B cell (primary cell): ENCODE measurements around the gene ZNF718. TPM values are rescaled to one million over a fixed set of nuclear protein-coding genes. Genes with fewer than 3 reads are reported as not detected.
"Not testable (repeated sequence)": the region's sequence is repeated elsewhere in the genome, so short reads cannot be mapped to it uniquely, and the experiment has no call there.

Source experiments
- ATAC-seq: fragments of 200-7000 bp; cut with Tn5 transposase; one replicate; pipeline ENCODE4 v1.10.0; 2021; ENCODE audit warnings: low read depth, mild to moderate bottlenecking, moderate number of reproducible peaks, moderate library complexity
- CTCF ChIA-PET: fragments of 350-600 bp; sonication (Branson Sonifier 250); formaldehyde crosslinking; loops from one replicate; lab custom pipeline; 2021; ENCODE audit warnings: antibody characterized with exemption, inconsistent platforms; lab: Charles Lee
- POLR2A ChIA-PET: fragments of 350-600 bp; sonication (Branson Sonifier 250); formaldehyde crosslinking; loops from one replicate; lab custom pipeline; 2021; ENCODE audit warnings: antibody characterized with exemption; lab: Charles Lee
- DNase-seq: peaks from one replicate; pipeline ENCODE4 v3.0.0; 2013
- H2AFZ ChIP-seq: 2 replicates; pipeline ENCODE4 v1.6.1; 2012; ENCODE audit warnings: mild to moderate bottlenecking, low read depth, low read length; ENCODE audit not compliant: insufficient read depth, poor library complexity, severe bottlenecking
- H3K27ac ChIP-seq, 2 donors: 1 replicate in 1 of 2; 2 replicates in 1 of 2; pipeline ENCODE4 v1.5.1; 2012 to 2013; ENCODE audit warnings: low read length in 2 of 2, mild to moderate bottlenecking in 2 of 2, moderate library complexity in 1 of 2
- H3K27me3 ChIP-seq, 4 experiments: fragments of 200-600 bp in 1 of 4; sonication (generic) in 1 of 4; replicated peaks in 1 of 4; 1 replicate in 2 of 4; 2 replicates in 2 of 4; pipeline versions ENCODE4 v1.6.1 to v1.7.0; 2013 to 2016; ENCODE audit warnings: low read length in 3 of 4, mild to moderate bottlenecking in 2 of 4, mixed read lengths in 1 of 4, moderate library complexity in 1 of 4; ENCODE audit not compliant: insufficient read depth in 4 of 4, control insufficient read depth in 3 of 4; ENCODE audit errors: control extremely low read depth in 1 of 4
- H3K36me3 ChIP-seq, 2 experiments: replicated peaks in 1 of 2; 1 replicate in 1 of 2; 2 replicates in 1 of 2; pipeline versions ENCODE4 v1.6.1 to v1.7.1; 2013; ENCODE audit warnings: low read length in 1 of 2; ENCODE audit not compliant: insufficient read depth in 2 of 2, control insufficient read depth in 1 of 2; ENCODE audit errors: control extremely low read depth in 1 of 2, extremely low read depth in 1 of 2
- H3K4me1 ChIP-seq, 2 donors: fragments of 200-600 bp in 1 of 2; sonication (generic) in 1 of 2; 1 replicate in 1 of 2; 2 replicates in 1 of 2; pipeline versions ENCODE4 v1.5.1 to v1.6.1; 2013 to 2017; ENCODE audit warnings: low read length in 2 of 2; ENCODE audit not compliant: control insufficient read depth in 2 of 2, insufficient read depth in 2 of 2
- H3K4me2 ChIP-seq: replicated peaks from 2 replicates; pipeline ENCODE3; 2012; ENCODE audit warnings: mild to moderate bottlenecking, low read depth, low read length; ENCODE audit not compliant: poor library complexity, severe bottlenecking
- H3K4me3 ChIP-seq, 5 experiments: fragments of 200-600 bp in 1 of 5; sonication (generic) in 1 of 5; 1 replicate in 3 of 5; 2 replicates in 2 of 5; pipeline versions ENCODE4 v1.5.1 to v1.7.0; 2011 to 2016; ENCODE audit warnings: low read length in 4 of 5, mild to moderate bottlenecking in 4 of 5, low read depth in 2 of 5, control low read depth in 1 of 5, moderate library complexity in 1 of 5; ENCODE audit not compliant: insufficient read depth in 1 of 5; ENCODE audit errors: control extremely low read depth in 1 of 5, extremely low read depth in 1 of 5
- H3K79me2 ChIP-seq: fragments of 200-600 bp; sonication (generic); one replicate; pipeline ENCODE4 v1.6.0; 2016; ENCODE audit warnings: low read length; ENCODE audit not compliant: control insufficient read depth, insufficient read depth
- H3K9ac ChIP-seq: fragments of 200-600 bp; sonication (generic); 2 replicates; pipeline ENCODE4 v1.6.1; 2017; ENCODE audit warnings: mild to moderate bottlenecking, low read length, moderate library complexity
- H3K9me3 ChIP-seq, 3 donors: one replicate each; pipeline versions ENCODE4 v1.6.1 to v1.7.1; 2013; ENCODE audit warnings: low read length in 2 of 3; ENCODE audit not compliant: control insufficient read depth in 2 of 3, insufficient read depth in 1 of 3; ENCODE audit errors: control extremely low read depth in 1 of 3
- H4K20me1 ChIP-seq: 2 replicates; pipeline ENCODE4 v1.6.0; 2012; ENCODE audit warnings: mild to moderate bottlenecking, low read length; ENCODE audit not compliant: insufficient read depth, control insufficient read depth, poor library complexity, severe bottlenecking
- H3K27ac Mint-ChIP-seq: one replicate; pipeline ENCODE4 v1.8.0; 2021; ENCODE audit warnings: mixed read lengths
- H3K27me3 Mint-ChIP-seq: one replicate; pipeline ENCODE4 v1.8.0; 2021; ENCODE audit warnings: mixed read lengths
- H3K4me1 Mint-ChIP-seq: one replicate; pipeline ENCODE4 v1.8.0; 2021; ENCODE audit warnings: mixed read lengths
- H3K4me3 Mint-ChIP-seq: one replicate; pipeline ENCODE4 v1.8.0; 2021; ENCODE audit warnings: mixed read lengths
- H3K9me3 Mint-ChIP-seq: one replicate; pipeline ENCODE4 v1.8.0; 2022; ENCODE audit warnings: mixed read lengths; ENCODE audit not compliant: insufficient read depth
- EZH2 ChIP-seq: IDR thresholded peaks from 2 replicates; pipeline ENCODE4 v1.6.1; 2012; ENCODE audit warnings: borderline replicate concordance, low read depth, mild to moderate bottlenecking, moderate library complexity, low read length; ENCODE audit not compliant: insufficient read depth, poor library complexity, severe bottlenecking
- WGBS: methylation state at CpG from one replicate; pipeline ENCODE4 v1.1.5; 2013; ENCODE audit warnings: missing lambda C conversion rate; ENCODE audit not compliant: insufficient coverage; 5-methylcytosine and 5-hydroxymethylcytosine counted together
- intact Hi-C: fragments of 100-400 bp; cut with micrococcal nuclease; formaldehyde crosslinking; loops from one replicate; pipeline ENCODE4 v1.10.0; 2022
- polyA plus RNA-seq: library from polyadenylated mRNA; depleted of rRNA; stranded (reverse); fragments of >200 nt; gene quantifications from 2 replicates; pipeline ENCODE4 v1.2.3, GENCODE V29; 2012
- total RNA-seq, 2 donors: library from RNA; stranded (reverse); fragments of 120-200 nt in 1 of 2; gene quantifications; 1 replicate in 1 of 2; 2 replicates in 1 of 2; pipeline versions ENCODE4 v1.2.3 to v1.2.4, GENCODE V29; 2013 to 2022
- TF ChIP-seq, protein P1 (sequence below): fragments of 200-600 bp; IDR thresholded peaks from one replicate; pipeline ENCODE4 v1.8.0; 2022; ENCODE audit warnings: antibody characterized with exemption, mild to moderate bottlenecking

Gene ZNF718
- total and polyA plus RNA-seq, 2 donors (not counting 1 experiment from before 2014, with no cell fraction given), result 5.3 to 18.0 TPM

DNA sequence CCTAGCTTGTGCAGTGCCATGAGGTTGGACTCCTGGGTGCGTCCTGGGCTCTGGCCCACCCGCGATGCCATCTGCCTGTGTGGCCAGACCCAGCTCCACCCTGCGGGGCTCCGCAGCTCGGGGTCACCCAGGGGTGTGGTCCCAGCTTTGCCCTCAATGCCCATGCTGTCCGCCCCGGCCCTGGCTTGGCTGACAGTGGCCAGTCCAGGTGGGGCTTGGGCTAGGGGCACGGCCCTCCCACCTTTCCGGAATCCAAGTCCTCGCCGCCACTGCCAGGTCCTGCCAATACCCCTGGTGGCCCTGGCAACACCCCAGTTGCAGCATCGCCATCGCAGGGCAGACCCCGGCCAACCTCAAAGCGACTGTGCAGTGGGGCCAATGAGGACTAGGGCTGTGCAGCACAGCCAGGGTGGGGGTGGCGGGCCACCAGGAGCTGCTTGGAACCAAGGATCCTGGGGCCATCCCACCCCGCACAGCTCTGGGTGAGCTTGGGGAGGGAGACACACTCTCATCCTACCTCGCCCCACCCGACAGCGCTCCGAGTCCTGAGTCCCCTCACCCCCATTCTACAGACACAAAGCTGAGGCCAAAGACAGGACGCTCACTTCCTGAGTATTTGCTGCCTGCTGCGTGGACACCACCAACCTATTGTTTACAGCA lies 80.9 kb downstream of the ZNF718 start:
- 95% methylated on average over 24 of the region's 24 CpGs for WGBS
- Histone ChIP-seq H3K4me3 (peak overlapping the region in 2 of 5 experiments; percentile 18 to 24), H3K4me1 (no peaks in the 10 kb centered on the region), H3K79me2 (no peaks in the 10 kb centered on the region), H4K20me1 (no peaks in the 10 kb centered on the region), H3K27me3 (no peaks in the 10 kb centered on the region), H3K27ac (no peak overlapping the region), H2AFZ (no peak overlapping the region), H3K9ac (no peak overlapping the region), H3K9me3 (peaks cover 7 to 64% (median 60%) of the 10 kb centered on the region in 3 donors), H3K4me2 (no peak overlapping the region), H3K36me3 (peaks cover 0 to 1% of the 10 kb centered on the region in 2 experiments)
- H3K27me3 Mint-ChIP-seq, result no peaks in the 10 kb centered on the region
- peaks cover 4% of the 10 kb centered on the region for H3K4me1 Mint-ChIP-seq
- intact Hi-C loops, result no loop called here
- ChIA-PET CTCF (no interaction called here), POLR2A (no interaction called here)
- DNase-seq (no peak), ATAC-seq (no peak)
- no peak overlapping the region for H3K4me3 Mint-ChIP-seq
- TF ChIP-seq EZH2, result no peak
- TF ChIP-seq, protein P1, sequence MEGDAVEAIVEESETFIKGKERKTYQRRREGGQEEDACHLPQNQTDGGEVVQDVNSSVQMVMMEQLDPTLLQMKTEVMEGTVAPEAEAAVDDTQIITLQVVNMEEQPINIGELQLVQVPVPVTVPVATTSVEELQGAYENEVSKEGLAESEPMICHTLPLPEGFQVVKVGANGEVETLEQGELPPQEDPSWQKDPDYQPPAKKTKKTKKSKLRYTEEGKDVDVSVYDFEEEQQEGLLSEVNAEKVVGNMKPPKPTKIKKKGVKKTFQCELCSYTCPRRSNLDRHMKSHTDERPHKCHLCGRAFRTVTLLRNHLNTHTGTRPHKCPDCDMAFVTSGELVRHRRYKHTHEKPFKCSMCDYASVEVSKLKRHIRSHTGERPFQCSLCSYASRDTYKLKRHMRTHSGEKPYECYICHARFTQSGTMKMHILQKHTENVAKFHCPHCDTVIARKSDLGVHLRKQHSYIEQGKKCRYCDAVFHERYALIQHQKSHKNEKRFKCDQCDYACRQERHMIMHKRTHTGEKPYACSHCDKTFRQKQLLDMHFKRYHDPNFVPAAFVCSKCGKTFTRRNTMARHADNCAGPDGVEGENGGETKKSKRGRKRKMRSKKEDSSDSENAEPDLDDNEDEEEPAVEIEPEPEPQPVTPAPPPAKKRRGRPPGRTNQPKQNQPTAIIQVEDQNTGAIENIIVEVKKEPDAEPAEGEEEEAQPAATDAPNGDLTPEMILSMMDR, result no peak
- peaks cover 31% of the 10 kb centered on the region for H3K9me3 Mint-ChIP-seq
- H3K27ac Mint-ChIP-seq, result no peak overlapping the region

DNA sequence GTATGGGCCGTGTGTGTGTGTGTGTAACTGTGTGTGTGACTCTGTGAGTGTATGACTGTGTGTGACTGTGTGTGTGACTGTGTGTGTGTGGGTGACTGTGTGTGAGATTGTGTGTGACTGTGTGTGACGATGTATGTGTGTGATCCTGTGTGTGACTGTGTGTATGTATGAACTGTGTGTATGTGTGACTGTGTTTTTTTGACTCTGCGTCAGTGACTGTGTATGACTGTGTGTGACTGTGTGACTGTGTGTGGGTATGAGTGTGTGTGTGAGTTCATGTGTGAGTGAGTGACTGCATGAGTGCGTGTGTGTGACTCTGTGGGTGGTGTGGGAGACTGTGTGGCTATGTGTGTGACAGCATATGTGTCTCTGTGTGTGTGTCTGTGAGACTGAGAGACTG lies 81.8 kb downstream of the ZNF718 start:
- DNase-seq (no peak), ATAC-seq (no peak)
- ChIA-PET POLR2A (no interaction called here), CTCF (no interaction called here)
- Histone ChIP-seq H3K27me3 (no peaks in the 10 kb centered on the region), H3K4me2 (no peak overlapping the region), H3K9ac (no peak overlapping the region), H3K4me3 (no peak overlapping the region), H3K79me2 (no peaks in the 10 kb centered on the region), H3K4me1 (peaks cover 2 to 3% of the 10 kb centered on the region in 2 donors), H3K9me3 (peaks cover 4 to 66% (median 65%) of the 10 kb centered on the region in 3 donors), H3K27ac (no peak overlapping the region), H3K36me3 (peaks cover 0 to 1% of the 10 kb centered on the region in 2 experiments), H4K20me1 (no peaks in the 10 kb centered on the region), H2AFZ (no peak overlapping the region)
- H3K4me1 Mint-ChIP-seq, result peaks cover 10% of the 10 kb centered on the region
- peaks cover 31% of the 10 kb centered on the region for H3K9me3 Mint-ChIP-seq
- H3K4me3 Mint-ChIP-seq, result no peak overlapping the region
- TF ChIP-seq EZH2, result no peak
- TF ChIP-seq, protein P1, result no peak
- H3K27ac Mint-ChIP-seq, result no peak overlapping the region
- intact Hi-C loops, result no loop called here
- H3K27me3 Mint-ChIP-seq, result no peaks in the 10 kb centered on the region
- 85% methylated on average over 4 of the region's 4 CpGs for WGBS

GRCh38 chr4:208416-209096 lies 84.3 kb downstream of the ZNF718 start:
- H3K9ac ChIP-seq, ATAC-seq, H3K4me3 Mint-ChIP-seq, H3K27ac ChIP-seq, H3K79me2 ChIP-seq, H2AFZ ChIP-seq, H3K27me3 ChIP-seq, POLR2A ChIA-PET, intact Hi-C loops, DNase-seq, H3K4me2 ChIP-seq, CTCF ChIA-PET, H3K36me3 ChIP-seq, H3K27ac Mint-ChIP-seq, H3K4me3 ChIP-seq, H4K20me1 ChIP-seq, H3K27me3 Mint-ChIP-seq: not testable (repeated sequence)
- WGBS, result no CpG with 5 or more reads among the region's 3 CpGs
- peaks cover 19% of the 10 kb centered on the region for H3K9me3 Mint-ChIP-seq
- H3K4me1 ChIP-seq, result peaks cover 9 to 11% of the 10 kb centered on the region in 2 donors
- peaks cover 16% of the 10 kb centered on the region for H3K4me1 Mint-ChIP-seq
- peaks cover 0 to 79% (median 68%) of the 10 kb centered on the region in 3 donors for H3K9me3 ChIP-seq
